MM.1S (cell line): ENCODE results near the gene SRPK2.

ENCODE experiments used
- EZH2 ChIP-seq: fragments of 300-600 bp; sonication (generic); optimal IDR thresholded peaks from 2 replicates; pipeline ENCODE3; 2017; ENCODE audit warnings: low read depth, mild to moderate bottlenecking, antibody characterized with exemption, low read length, mixed read lengths
- TF ChIP-seq, protein P1 (sequence below): fragments of 300-600 bp; sonication (generic); IDR thresholded peaks from 2 replicates; pipeline ENCODE4 v1.5.1; 2016; ENCODE audit warnings: antibody characterized with exemption, low read length, mixed read lengths

DNA sequence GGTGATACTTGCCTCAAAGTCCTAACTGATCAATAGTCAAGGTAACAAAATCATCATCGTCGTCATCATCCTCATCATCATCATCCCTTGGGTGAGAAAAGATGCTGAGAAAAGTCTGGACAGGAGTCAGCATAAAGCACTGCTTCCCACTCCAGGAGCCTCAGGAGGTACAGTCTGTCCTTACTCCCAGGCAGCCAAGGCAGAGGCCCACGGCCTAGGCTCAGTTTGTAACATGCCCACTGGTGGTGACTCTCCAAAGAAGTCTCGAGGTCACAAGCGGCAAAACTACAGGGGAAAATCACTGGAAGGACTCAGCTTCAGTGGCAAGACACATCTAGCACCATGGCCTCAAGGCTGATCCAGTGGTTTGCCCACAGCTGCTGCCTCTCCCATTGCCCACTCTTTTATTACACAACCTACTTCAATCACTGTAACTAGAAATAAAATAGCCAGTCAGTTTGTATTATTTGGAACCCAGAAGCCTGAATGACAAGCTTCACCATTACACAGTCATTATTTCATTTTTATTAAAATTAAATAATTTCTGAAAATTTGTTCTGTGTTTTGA lies 150.4 kb downstream of the SRPK2 start:
- TF ChIP-seq, protein P1, sequence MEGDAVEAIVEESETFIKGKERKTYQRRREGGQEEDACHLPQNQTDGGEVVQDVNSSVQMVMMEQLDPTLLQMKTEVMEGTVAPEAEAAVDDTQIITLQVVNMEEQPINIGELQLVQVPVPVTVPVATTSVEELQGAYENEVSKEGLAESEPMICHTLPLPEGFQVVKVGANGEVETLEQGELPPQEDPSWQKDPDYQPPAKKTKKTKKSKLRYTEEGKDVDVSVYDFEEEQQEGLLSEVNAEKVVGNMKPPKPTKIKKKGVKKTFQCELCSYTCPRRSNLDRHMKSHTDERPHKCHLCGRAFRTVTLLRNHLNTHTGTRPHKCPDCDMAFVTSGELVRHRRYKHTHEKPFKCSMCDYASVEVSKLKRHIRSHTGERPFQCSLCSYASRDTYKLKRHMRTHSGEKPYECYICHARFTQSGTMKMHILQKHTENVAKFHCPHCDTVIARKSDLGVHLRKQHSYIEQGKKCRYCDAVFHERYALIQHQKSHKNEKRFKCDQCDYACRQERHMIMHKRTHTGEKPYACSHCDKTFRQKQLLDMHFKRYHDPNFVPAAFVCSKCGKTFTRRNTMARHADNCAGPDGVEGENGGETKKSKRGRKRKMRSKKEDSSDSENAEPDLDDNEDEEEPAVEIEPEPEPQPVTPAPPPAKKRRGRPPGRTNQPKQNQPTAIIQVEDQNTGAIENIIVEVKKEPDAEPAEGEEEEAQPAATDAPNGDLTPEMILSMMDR: no peak
- TF ChIP-seq EZH2: no peak
